ENCODE results near the gene LIPK.

GRCh38 chr10:88754287-88754686 is 48.2 kb downstream of the LIPK start:
- TF ChIP-seq, protein P1, sequence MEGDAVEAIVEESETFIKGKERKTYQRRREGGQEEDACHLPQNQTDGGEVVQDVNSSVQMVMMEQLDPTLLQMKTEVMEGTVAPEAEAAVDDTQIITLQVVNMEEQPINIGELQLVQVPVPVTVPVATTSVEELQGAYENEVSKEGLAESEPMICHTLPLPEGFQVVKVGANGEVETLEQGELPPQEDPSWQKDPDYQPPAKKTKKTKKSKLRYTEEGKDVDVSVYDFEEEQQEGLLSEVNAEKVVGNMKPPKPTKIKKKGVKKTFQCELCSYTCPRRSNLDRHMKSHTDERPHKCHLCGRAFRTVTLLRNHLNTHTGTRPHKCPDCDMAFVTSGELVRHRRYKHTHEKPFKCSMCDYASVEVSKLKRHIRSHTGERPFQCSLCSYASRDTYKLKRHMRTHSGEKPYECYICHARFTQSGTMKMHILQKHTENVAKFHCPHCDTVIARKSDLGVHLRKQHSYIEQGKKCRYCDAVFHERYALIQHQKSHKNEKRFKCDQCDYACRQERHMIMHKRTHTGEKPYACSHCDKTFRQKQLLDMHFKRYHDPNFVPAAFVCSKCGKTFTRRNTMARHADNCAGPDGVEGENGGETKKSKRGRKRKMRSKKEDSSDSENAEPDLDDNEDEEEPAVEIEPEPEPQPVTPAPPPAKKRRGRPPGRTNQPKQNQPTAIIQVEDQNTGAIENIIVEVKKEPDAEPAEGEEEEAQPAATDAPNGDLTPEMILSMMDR (optimal IDR thresholded peaks at IDR 0.05 in 1 of 3, IDR thresholded peaks at IDR 0.05 in 1 of 3, conservative IDR thresholded peaks at IDR 0.05 in 1 of 3; ENCODE audit: extremely low read depth in 1 of 3, insufficient read depth in 2 of 3, low read length in 3 of 3): no peak
- TF ChIP-seq EZH2 (IDR thresholded peaks at IDR 0.05; ENCODE audit: low read length): no peak
